ENCODE data around the gene SLC12A7. TPM values are rescaled to one million over a fixed set of nuclear protein-coding genes. Genes with fewer than 3 reads are reported as not detected.

The SLC12A7 gene
- total RNA-seq, 2 donors from 2014 or later: 58.9 to 61.6 TPM

DNA sequence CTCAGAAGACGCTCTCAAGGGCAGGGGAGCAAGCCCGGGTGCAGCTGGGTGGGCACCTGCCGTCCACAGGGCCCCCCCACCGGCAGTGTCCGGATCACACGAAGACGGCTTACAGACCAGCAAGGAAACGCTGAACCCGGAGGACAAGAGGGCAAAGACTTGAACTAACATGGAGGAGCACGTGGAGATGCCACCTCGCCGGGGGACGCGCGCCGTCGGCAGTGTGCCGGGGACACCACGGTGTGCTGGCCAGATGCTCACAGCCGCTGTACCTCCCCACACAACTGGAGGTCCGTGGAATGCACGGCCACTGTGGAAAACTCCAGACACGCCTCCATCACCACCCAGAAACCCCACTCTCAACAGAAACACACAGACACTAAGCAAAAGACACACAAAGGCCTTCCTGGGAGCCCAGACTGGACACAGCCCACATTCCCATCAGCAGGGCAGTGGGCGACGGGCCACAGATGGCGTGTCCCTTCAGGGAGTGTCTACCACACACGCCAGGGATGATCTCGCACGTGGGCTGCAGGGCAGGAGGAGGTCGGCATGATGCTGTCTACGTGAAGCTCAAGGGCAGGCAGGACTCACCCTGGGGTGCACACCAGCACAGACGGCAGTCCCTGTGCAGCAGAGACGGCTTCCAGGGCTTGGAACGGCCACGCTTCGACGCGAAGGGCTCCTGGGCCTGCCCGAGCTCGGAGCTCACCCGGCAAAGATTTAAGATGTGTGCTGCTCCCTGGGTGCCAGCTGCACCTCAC lies 8.6 kb upstream of the SLC12A7 start:
- no peak for DNase-seq
- H3K36me3 Mint-ChIP-seq (ENCODE audit: low read depth): no peaks in the 10 kb centered on the region
- no peaks in the 10 kb centered on the region for H3K36me3 ChIP-seq (ENCODE audit: control insufficient read depth, insufficient read depth, low read length)
- no peak overlapping the region for H3K4me3 ChIP-seq (ENCODE audit: low read length)
- H3K27me3 Mint-ChIP-seq (ENCODE audit: insufficient read depth): peaks cover 2% of the 10 kb centered on the region
- no peaks in the 10 kb centered on the region for H3K27me3 ChIP-seq (ENCODE audit: control insufficient read depth, insufficient read depth, low read length, poor library complexity, severe bottlenecking)
- WGBS, 2 experiments (ENCODE audit: insufficient coverage in 1 of 2, insufficient read length in 1 of 2): 91 to 92% methylated on average over 34 to 41 of the region's 41 CpGs
- no peak overlapping the region for H3K27ac ChIP-seq (ENCODE audit: low read depth, low read length)
- H3K4me1 ChIP-seq (ENCODE audit: control insufficient read depth, insufficient read depth, low read length): no peaks in the 10 kb centered on the region
- peaks cover 2% of the 10 kb centered on the region for H3K4me1 Mint-ChIP-seq
- peaks cover 12% of the 10 kb centered on the region for H3K9me3 Mint-ChIP-seq
- no peak overlapping the region for H3K4me3 Mint-ChIP-seq
- H3K9ac ChIP-seq (ENCODE audit: extremely low read depth, low read length, poor library complexity, severe bottlenecking): no peak overlapping the region
- no peaks in the 10 kb centered on the region for H3K9me3 ChIP-seq (ENCODE audit: control insufficient read depth, low read length)
- H3K27ac Mint-ChIP-seq: no peak overlapping the region
- TF ChIP-seq, protein P1, sequence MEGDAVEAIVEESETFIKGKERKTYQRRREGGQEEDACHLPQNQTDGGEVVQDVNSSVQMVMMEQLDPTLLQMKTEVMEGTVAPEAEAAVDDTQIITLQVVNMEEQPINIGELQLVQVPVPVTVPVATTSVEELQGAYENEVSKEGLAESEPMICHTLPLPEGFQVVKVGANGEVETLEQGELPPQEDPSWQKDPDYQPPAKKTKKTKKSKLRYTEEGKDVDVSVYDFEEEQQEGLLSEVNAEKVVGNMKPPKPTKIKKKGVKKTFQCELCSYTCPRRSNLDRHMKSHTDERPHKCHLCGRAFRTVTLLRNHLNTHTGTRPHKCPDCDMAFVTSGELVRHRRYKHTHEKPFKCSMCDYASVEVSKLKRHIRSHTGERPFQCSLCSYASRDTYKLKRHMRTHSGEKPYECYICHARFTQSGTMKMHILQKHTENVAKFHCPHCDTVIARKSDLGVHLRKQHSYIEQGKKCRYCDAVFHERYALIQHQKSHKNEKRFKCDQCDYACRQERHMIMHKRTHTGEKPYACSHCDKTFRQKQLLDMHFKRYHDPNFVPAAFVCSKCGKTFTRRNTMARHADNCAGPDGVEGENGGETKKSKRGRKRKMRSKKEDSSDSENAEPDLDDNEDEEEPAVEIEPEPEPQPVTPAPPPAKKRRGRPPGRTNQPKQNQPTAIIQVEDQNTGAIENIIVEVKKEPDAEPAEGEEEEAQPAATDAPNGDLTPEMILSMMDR (conservative IDR thresholded peaks at IDR 0.05): no peak

- no peak for DNase-seq
- Histone ChIP-seq H3K9ac (ENCODE audit: extremely low read depth, low read length, poor library complexity, severe bottlenecking) (no peak overlapping the region), H3K4me1 (ENCODE audit: control insufficient read depth, insufficient read depth, low read length) (no peaks in the 10 kb centered on the region), H3K4me3 (ENCODE audit: low read length) (no peak overlapping the region), H3K36me3 (ENCODE audit: control insufficient read depth, insufficient read depth, low read length) (no peaks in the 10 kb centered on the region), H3K27me3 (ENCODE audit: control insufficient read depth, insufficient read depth, low read length, poor library complexity, severe bottlenecking) (no peaks in the 10 kb centered on the region), H3K27ac (ENCODE audit: low read depth, low read length) (no peak overlapping the region), H3K9me3 (ENCODE audit: control insufficient read depth, low read length) (no peaks in the 10 kb centered on the region)
- H3K27ac Mint-ChIP-seq: no peak overlapping the region
- peaks cover 4% of the 10 kb centered on the region for H3K9me3 Mint-ChIP-seq
- H3K36me3 Mint-ChIP-seq (ENCODE audit: low read depth): no peaks in the 10 kb centered on the region
- TF ChIP-seq, protein P1 (conservative IDR thresholded peaks at IDR 0.05): no peak
- 97 to 99% methylated on average over 15 to 28 of the region's 28 CpGs for WGBS, 2 experiments (ENCODE audit: insufficient coverage in 1 of 2, insufficient read length in 1 of 2)
- H3K27me3 Mint-ChIP-seq (ENCODE audit: insufficient read depth): peaks cover under 1% of the 10 kb centered on the region
- peaks cover 2% of the 10 kb centered on the region for H3K4me1 Mint-ChIP-seq
- H3K4me3 Mint-ChIP-seq: no peak overlapping the region
Observed at GRCh38 chr5:1119312-1119831, 7.5 kb upstream of the SLC12A7 start.

DNA sequence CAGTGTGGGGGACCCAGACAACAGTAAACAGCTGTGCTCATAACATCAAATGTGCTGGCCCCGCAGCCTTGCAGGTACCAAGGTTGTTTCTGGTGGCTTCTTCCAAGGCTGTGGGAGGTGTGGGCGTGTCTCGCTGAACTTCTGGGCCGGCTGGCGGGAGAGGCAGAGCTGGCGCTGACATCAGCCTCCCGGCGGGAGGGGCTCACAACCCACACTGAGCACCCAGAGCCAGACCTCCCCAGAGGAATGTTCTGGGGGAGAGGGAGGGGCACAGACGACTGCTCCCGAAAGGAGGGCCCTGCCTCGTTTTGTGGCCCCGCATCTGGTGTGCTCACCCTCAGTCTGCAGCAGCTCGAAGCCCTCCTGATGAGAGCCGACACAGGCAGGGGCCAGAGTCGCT lies 6.9 kb upstream of the SLC12A7 start:
- Histone ChIP-seq H3K9ac (ENCODE audit: extremely low read depth, low read length, poor library complexity, severe bottlenecking) (no peak overlapping the region), H3K27ac (ENCODE audit: low read depth, low read length) (no peak overlapping the region), H3K36me3 (ENCODE audit: control insufficient read depth, insufficient read depth, low read length) (no peaks in the 10 kb centered on the region), H3K27me3 (ENCODE audit: control insufficient read depth, insufficient read depth, low read length, poor library complexity, severe bottlenecking) (no peaks in the 10 kb centered on the region), H3K4me3 (ENCODE audit: low read length) (no peak overlapping the region), H3K4me1 (ENCODE audit: control insufficient read depth, insufficient read depth, low read length) (no peaks in the 10 kb centered on the region), H3K9me3 (ENCODE audit: control insufficient read depth, low read length) (no peaks in the 10 kb centered on the region)
- Mint-ChIP-seq H3K36me3 (ENCODE audit: low read depth) (no peaks in the 10 kb centered on the region), H3K4me3 (no peak overlapping the region), H3K4me1 (peaks cover 2% of the 10 kb centered on the region), H3K27me3 (ENCODE audit: insufficient read depth) (no peaks in the 10 kb centered on the region), H3K9me3 (no peaks in the 10 kb centered on the region), H3K27ac (no peak overlapping the region)
- TF ChIP-seq, protein P1 (conservative IDR thresholded peaks at IDR 0.05): no peak
- DNase-seq: no peak
- WGBS, 2 experiments (ENCODE audit: insufficient coverage in 1 of 2, insufficient read length in 1 of 2): 68 to 71% methylated on average over 4 to 15 of the region's 15 CpGs

All from endodermal cell (in vitro differentiated cells).